GM18526 (cell line): ENCODE results near the gene CAMKK1.

Source experiments
- POLR2A ChIP-seq: IDR thresholded peaks from 3 replicates; pipeline ENCODE4 v1.6.1; 2011; ENCODE audit not compliant: insufficient read length; ENCODE audit errors: extremely low read depth

The CAMKK1 gene

GRCh38 chr17:3892095-3892998 is 506 bp downstream of the CAMKK1 start:
- no peak for TF ChIP-seq POLR2A

- no peak for TF ChIP-seq POLR2A
Observed at GRCh38 chr17:3891626-3892094, 1.2 kb downstream of the CAMKK1 start.

- no peak for TF ChIP-seq POLR2A
Observed at GRCh38 chr17:3890878-3891219, 2.0 kb downstream of the CAMKK1 start.

GRCh38 chr17:3890082-3890877 is 2.6 kb downstream of the CAMKK1 start:
- TF ChIP-seq POLR2A = no peak

- TF ChIP-seq POLR2A = no peak
Observed at GRCh38 chr17:3889325-3890012, 3.4 kb downstream of the CAMKK1 start.

GRCh38 chr17:3888343-3889171 is 4.3 kb downstream of the CAMKK1 start:
- no peak for TF ChIP-seq POLR2A

GRCh38 chr17:3887804-3888203 is 5.0 kb downstream of the CAMKK1 start:
- TF ChIP-seq POLR2A = no peak

GRCh38 chr17:3887394-3887793 is 5.5 kb downstream of the CAMKK1 start:
- no peak for TF ChIP-seq POLR2A

GRCh38 chr17:3886776-3887175 is 6.1 kb downstream of the CAMKK1 start:
- TF ChIP-seq POLR2A = no peak

- no peak for TF ChIP-seq POLR2A
Observed at GRCh38 chr17:3885970-3886369, 6.9 kb downstream of the CAMKK1 start.

- TF ChIP-seq POLR2A = no peak
Observed at GRCh38 chr17:3885271-3885670, 7.6 kb downstream of the CAMKK1 start.

GRCh38 chr17:3884188-3884587 is 8.7 kb downstream of the CAMKK1 start:
- TF ChIP-seq POLR2A = no peak

GRCh38 chr17:3882276-3882675 is 10.6 kb downstream of the CAMKK1 start:
- TF ChIP-seq POLR2A = no peak

GRCh38 chr17:3880983-3881382 is 11.9 kb downstream of the CAMKK1 start:
- no peak for TF ChIP-seq POLR2A
